ENCODE measurements around the gene CNPY1. TPM values are rescaled to one million over a fixed set of nuclear protein-coding genes. Genes with fewer than 3 reads are reported as not detected.

The CNPY1 gene
- total RNA-seq, 4 donors from 2014 or later, result not detected

DNA sequence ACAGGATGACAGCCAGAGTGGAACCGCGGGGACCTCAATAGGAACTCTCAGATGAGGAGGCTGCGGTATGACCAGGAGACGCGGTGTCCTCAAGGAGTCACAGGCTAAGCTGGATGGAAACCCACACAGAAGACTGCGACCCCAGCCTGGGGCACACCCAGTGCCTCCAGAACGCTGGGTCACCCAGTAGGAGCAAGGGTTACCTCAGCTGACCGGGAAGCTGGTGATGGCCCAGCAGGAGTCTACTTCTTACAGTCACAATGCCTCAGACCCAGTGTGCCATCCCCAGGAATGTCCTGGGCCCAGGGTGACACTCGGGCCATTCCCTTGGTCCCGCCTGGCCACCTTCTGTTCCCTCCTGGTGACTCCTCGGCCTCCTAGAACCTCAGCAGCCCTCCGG is 29.9 kb downstream of the CNPY1 start:
- intact Hi-C loops (cut with DNase I), result no loop called here
- DNase-seq, result no peak
- TF ChIP-seq POLR2A (IDR thresholded peaks at IDR 0.05) (no peak), CTCF (IDR thresholded peaks at IDR 0.05) (no peak)
- 85 to 89% methylated on average over 11 to 12 of the region's 12 CpGs for WGBS, 2 donors
- Histone ChIP-seq H3K9me3 (no peaks in the 10 kb centered on the region), H3K4me1 (no peaks in the 10 kb centered on the region), H3K36me3 (no peaks in the 10 kb centered on the region), H3K4me3 (replicated peaks in 1 of 3) (no peak overlapping the region), H3K27ac (no peak overlapping the region), H3K27me3 (peaks cover 3% of the 10 kb centered on the region)

- TF ChIP-seq POLR2A (IDR thresholded peaks at IDR 0.05) (no peak), CTCF (IDR thresholded peaks at IDR 0.05) (no peak)
- Histone ChIP-seq H3K4me1 (no peaks in the 10 kb centered on the region), H3K36me3 (no peaks in the 10 kb centered on the region), H3K27ac (no peak overlapping the region), H3K4me3 (replicated peaks in 1 of 3) (no peak overlapping the region), H3K27me3 (peaks cover 13% of the 10 kb centered on the region), H3K9me3 (no peaks in the 10 kb centered on the region)
- intact Hi-C loops (cut with DNase I), result no loop called here
- 63 to 70% methylated on average over 10 to 11 of the region's 11 CpGs for WGBS, 2 donors
- no peak for DNase-seq
These were observed 31.0 kb downstream of the CNPY1 start for GRCh38 chr7:155515318-155515717.

DNA sequence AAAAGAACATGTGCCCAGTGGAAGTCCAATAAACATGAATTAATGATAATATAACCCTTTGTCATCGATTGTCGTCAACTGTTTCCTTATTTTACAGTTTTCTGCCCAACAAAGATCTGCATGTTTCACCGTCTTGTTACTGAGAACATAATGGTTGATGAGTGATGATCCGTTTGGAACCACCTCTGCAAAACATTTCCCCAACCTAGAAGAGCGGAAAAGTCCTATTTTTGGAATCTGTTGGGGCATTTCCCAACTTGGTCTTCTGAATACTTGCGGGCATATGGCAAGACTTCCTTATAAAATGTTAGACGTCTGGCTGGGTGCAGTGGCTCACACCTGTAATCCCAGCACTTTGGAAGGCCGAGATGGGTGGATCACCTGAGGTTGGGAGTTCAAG is 32.1 kb downstream of the CNPY1 start:
- Histone ChIP-seq H3K27ac (no peak overlapping the region), H3K36me3 (no peaks in the 10 kb centered on the region), H3K27me3 (peaks cover 23% of the 10 kb centered on the region), H3K4me3 (replicated peaks in 1 of 3) (no peak overlapping the region), H3K4me1 (no peaks in the 10 kb centered on the region), H3K9me3 (no peaks in the 10 kb centered on the region)
- 83 to 85% methylated on average over 8 of the region's 8 CpGs for WGBS, 2 donors
- no peak for DNase-seq
- intact Hi-C loops (cut with DNase I), result no loop called here
- TF ChIP-seq CTCF (IDR thresholded peaks at IDR 0.05), result no peak
- TF ChIP-seq POLR2A (IDR thresholded peaks at IDR 0.05), result no peak

DNA sequence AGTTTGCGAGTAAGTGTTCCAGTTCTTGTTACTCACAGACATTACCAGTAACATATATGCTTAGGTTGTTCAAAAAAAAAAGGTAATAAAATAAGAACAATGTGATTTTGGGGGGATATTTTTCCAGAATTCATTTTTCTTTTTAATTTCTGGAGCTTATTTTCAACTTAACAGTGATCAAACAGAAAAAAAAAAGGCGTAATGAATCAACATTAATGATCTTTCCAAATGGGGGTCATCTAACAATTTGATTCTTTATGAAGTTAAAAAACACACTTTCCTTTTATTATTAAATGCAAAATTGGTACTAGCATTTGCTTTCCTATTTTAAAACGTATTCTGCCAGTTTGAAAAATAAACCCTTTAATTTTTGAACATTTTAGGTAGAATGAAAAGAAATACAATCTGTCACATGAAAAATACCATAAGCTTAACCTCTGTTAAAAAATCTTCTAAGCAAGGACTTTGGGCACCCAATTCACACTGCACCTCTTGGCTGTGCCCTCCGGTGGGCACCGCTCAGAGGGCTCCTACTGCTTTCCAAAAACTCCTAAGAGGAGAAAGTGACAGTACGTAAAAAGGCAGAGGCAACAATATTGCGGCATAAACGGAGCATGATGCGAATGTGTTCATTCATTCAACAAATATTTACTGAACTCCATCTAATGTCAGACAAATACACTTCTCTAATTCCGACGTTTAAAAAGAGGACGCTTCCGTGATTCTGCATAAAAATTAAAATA is 32.6 kb downstream of the CNPY1 start:
- Histone ChIP-seq H3K4me1 (no peaks in the 10 kb centered on the region), H3K27me3 (peaks cover 27% of the 10 kb centered on the region), H3K36me3 (no peaks in the 10 kb centered on the region), H3K9me3 (no peaks in the 10 kb centered on the region), H3K4me3 (replicated peaks in 1 of 3) (no peak overlapping the region), H3K27ac (no peak overlapping the region)
- intact Hi-C loops (cut with DNase I), result no loop called here
- no peak for DNase-seq
- TF ChIP-seq CTCF (IDR thresholded peaks at IDR 0.05), result no peak
- 79 to 82% methylated on average over 13 of the region's 13 CpGs for WGBS, 2 donors

GRCh38 chr7:155512246-155512887 is 34.0 kb downstream of the CNPY1 start:
- no peak for DNase-seq
- no peak overlapping the region for H3K4me3 ChIP-seq (replicated peaks in 1 of 3)
- intact Hi-C loops (cut with DNase I), result no loop called here
- 28% methylated on average over 4 of the region's 4 CpGs for WGBS, 2 donors
- H3K27ac ChIP-seq, result no peak overlapping the region
- TF ChIP-seq POLR2A (IDR thresholded peaks at IDR 0.05) (no peak), CTCF (IDR thresholded peaks at IDR 0.05) (no peak)
- peaks cover 37% of the 10 kb centered on the region for H3K27me3 ChIP-seq
- no peaks in the 10 kb centered on the region for H3K4me1 ChIP-seq
- no peaks in the 10 kb centered on the region for H3K36me3 ChIP-seq
- H3K9me3 ChIP-seq, result no peaks in the 10 kb centered on the region

Data from thyroid gland (tissue), 4 donors.